GM19438 (cell line): ENCODE results near the gene MEPCE.
A peak's percentile ranks its signal among the peaks of the same experiment; 100 is the strongest.

ENCODE experiments used
- ATAC-seq: cut with Tn5 transposase; IDR thresholded peaks from one replicate; pipeline ENCODE4 v1.9.1; 2021; ENCODE audit warnings: low read depth; ENCODE audit not compliant: unreplicated experiment

The MEPCE gene

DNA sequence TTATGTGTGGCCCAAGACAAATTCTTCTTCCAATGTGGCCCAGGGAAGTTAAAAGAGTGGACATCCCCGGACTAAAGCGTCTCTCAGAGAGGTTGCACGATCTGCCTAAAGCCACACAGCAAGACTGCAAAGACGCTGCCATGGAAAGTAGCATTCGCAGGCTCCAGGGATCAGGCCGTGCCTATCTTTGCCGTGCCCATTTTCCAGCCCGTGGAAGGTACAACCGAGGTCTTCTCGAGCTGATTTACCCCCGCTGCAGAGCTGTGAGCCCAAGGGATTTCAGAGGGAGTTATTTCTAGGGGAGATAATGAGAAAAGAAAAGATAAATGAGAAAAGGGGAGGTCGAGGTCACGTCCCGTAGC lies 53.1 kb downstream of the MEPCE start:
- no peak for ATAC-seq

DNA sequence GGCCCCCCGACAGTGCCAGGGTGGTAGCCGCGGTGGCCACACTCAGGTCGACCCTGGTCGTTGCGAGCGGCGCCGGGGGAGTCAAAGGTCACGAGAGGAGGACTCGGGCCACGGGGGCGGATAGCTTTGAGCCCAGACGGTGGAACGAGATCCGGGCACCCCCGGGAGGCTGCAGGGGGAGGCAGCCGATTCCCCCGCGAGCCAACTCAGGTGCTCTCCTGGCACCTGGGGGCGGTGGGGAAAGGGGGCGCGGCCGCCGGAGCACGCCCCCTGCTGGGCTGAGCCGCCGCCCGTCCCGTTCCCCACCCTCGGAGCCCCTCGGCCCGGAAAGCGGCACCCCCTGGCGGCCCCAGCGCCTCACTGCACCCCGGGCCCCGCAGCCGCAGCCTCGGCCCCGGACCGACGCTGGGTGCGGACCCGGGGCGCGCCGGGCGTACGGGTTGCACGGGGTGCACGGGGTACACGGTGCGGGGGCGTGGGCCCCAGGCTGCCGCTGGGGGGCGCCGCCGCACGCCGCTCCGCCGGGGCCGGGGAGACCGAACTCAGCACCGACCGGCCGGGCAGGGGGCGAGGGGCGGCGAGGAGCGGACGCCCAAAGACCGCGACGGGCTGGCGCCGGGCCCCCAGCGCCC lies 53.6 kb downstream of the MEPCE start:
- ATAC-seq: peak; percentile 49
